ENCODE data around the gene COL21A1.

The COL21A1 gene

GRCh38 chr6:56093776-56094175 lies 153.6 kb downstream of the COL21A1 start:
- DNase-seq (ENCODE audit: low spot score): no peak

DNA sequence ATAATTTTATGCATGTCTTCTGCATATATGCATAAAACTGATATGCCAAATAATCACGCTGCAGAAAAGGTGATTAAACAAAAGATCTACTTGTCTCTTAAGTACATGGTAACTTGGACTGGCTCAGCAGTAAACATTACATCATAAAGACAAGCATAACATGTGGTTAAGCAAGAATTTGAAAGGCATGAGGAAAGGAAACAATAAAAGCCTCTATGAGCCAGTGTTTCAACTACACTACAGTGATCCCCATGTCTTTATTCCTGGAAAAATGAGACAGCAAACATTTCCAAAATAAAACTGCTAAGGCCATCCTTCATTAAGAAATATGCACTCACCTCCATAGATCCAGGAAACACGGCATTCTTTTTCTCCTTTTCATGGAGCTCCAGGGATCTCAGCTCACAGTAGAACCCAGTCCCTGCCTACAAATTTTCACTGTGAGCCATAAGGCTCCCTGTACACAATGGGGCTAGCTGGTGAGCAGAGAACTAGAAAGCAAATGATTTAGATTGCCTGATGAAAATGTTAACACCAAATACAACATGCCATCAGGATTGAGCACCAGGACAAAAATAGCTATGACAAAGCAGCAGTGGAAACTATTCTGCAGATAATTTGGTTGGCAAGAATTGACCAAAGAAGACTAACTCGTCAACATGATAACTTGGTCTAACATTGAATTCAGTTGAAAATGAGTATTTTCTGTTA lies 156.1 kb downstream of the COL21A1 start:
- DNase-seq (ENCODE audit: low spot score): no peak
- no peak for TF ChIP-seq CTCF (IDR thresholded peaks at IDR 0.05; ENCODE audit: extremely low read depth, missing control alignments)

More at GRCh38 chr6:56093776-56094175, 153.6 kb downstream of the COL21A1 start:
- TF ChIP-seq CTCF (IDR thresholded peaks at IDR 0.05; ENCODE audit: extremely low read depth, missing control alignments): no peak

DNA sequence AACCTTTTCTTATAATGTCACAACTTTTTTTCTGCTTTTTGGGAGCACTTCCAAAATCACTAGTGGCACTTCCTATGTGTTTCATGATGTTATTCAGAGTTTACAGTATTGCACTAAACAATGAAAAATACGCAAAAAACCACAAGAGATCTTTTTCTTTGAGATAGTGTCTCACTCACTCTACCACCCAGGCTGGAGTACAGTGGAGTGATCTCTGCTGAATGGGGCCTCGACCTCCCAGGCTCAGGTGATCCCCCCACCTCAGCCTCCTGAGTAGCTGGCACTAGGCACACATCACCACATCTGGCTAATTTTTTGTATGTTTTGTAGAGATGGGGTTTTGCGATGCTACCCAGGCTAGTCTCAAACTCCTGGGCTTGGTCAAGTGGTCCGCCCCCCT lies 158.7 kb downstream of the COL21A1 start:
- no peak for TF ChIP-seq CTCF (IDR thresholded peaks at IDR 0.05; ENCODE audit: extremely low read depth, missing control alignments)
- DNase-seq (ENCODE audit: low spot score): no peak

DNA sequence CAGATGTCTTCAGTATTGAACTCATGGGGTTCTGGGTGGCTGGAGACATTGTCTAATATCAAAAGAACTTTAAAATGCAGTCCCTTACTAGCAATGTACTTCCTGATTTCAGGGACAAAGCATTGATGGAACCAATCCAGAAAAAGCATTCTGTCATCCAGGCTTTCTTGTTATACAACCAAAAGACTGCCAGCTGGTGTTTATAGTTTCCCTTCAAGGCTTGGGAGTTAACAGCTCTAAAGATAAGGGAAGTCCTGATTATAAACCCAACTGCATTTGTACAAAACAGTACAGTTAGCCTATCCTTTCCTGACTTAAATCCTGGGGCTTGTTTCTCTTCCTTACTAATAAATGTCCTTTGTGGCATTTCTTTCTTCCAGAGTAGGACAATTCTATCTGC lies 160.0 kb downstream of the COL21A1 start:
- DNase-seq (ENCODE audit: low spot score): no peak
- no peak for TF ChIP-seq CTCF (IDR thresholded peaks at IDR 0.05; ENCODE audit: extremely low read depth, missing control alignments)

- DNase-seq (ENCODE audit: low spot score): no peak
- TF ChIP-seq CTCF (IDR thresholded peaks at IDR 0.05; ENCODE audit: extremely low read depth, missing control alignments): no peak
Observed at GRCh38 chr6:56079751-56080540, 167.4 kb downstream of the COL21A1 start.

DNA sequence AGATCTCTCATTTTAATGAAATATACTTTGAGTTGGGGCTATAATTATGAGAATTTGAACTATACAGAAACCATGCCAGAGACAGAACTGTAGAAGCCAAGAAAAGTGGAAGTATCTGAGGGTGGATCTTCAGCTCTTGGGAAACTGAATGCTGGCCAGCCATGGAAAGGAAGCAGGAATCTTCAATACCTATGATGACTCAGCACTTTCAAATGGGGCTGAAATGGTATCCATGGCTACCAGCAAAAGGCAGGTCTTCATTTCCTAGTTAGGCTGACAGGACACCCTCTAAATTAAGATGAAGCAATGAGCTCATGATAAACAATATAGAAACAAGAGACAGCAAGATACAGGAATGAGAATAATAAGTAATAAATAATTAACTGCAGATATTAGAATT lies 171.3 kb downstream of the COL21A1 start:
- no peak for DNase-seq (ENCODE audit: low spot score)

More for the DNA sequence above, 171.3 kb downstream of the COL21A1 start:
- TF ChIP-seq CTCF (IDR thresholded peaks at IDR 0.05; ENCODE audit: extremely low read depth, missing control alignments): no peak
